HCT116 (cell line): ENCODE results near the gene PNP. TPM values are rescaled to one million over a fixed set of nuclear protein-coding genes. Genes with fewer than 3 reads are reported as not detected.

Experiments used
- ATAC-seq: fragments of 200-7000 bp; cut with Tn5 transposase; 2 replicates; pipeline ENCODE4 v1.9.1; 2020; ENCODE audit warnings: mild to moderate bottlenecking, moderate library complexity
- BruUV-seq: library from RNA; stranded (reverse); fragments of 400-500 nt; replicated peaks from 2 replicates; lab custom pipeline; 2021; lab: Mats Ljungman, UMichigan
- CTCF ChIA-PET: fragments of 300-600 bp; sonication (Branson Sonifier 250); formaldehyde crosslinking; loops from one replicate; lab custom pipeline; 2021; ENCODE audit warnings: antibody characterized with exemption; lab: Charles Lee
- POLR2A ChIA-PET: fragments of 300-600, 350-600 bp; sonication (Branson Sonifier 250); formaldehyde crosslinking; loops from one replicate; lab custom pipeline; 2021; ENCODE audit warnings: antibody characterized with exemption; lab: Charles Lee
- RAD21 ChIA-PET, 2 experiments: fragments of 300-600 bp; sonication (Branson Sonifier 250); formaldehyde crosslinking; loops; one replicate each; lab custom pipeline; 2023; ENCODE audit warnings: low total read pairs in 2 of 2; ENCODE audit not compliant: uncharacterized antibody in 2 of 2, unreplicated experiment in 2 of 2, low non-redundant PET in 1 of 2; lab: Charles Lee
- DNase-seq: peaks from one replicate; pipeline ENCODE4 v3.0.0-alpha.2; 2010; ENCODE audit warnings: low read depth, low spot score
- H2AFZ ChIP-seq: fragments of 200-600 bp; shearing (Covaris generic), sonication (generic); 2 replicates; pipeline ENCODE4 v1.6.1; 2017; ENCODE audit warnings: low read depth, mixed run types, mixed read lengths, antibody characterized with exemption, low read length; ENCODE audit not compliant: poor library complexity, severe bottlenecking
- H3K27ac ChIP-seq: 2 replicates; pipeline ENCODE4 v1.5.1; 2012; ENCODE audit warnings: low read depth, low read length
- H3K27me3 ChIP-seq: fragments of 200-600 bp; sonication (generic); 2 replicates; pipeline ENCODE4 v1.6.1; 2016; ENCODE audit warnings: mixed run types, low read length, mixed read lengths; ENCODE audit not compliant: insufficient read depth
- H3K36me3 ChIP-seq, 2 experiments: fragments of 200-500 bp in 1 of 2; fragments of 200-600 bp in 1 of 2; sonication (Bioruptor generic) in 1 of 2; sonication (generic) in 1 of 2; 2 replicates each; pipeline versions ENCODE4 v1.5.1 to v1.6.1; 2014 to 2016; ENCODE audit warnings: low read length in 2 of 2, inconsistent platforms in 1 of 2, mixed read lengths in 1 of 2, mixed run types in 1 of 2; ENCODE audit not compliant: insufficient read depth in 2 of 2, control insufficient read depth in 1 of 2
- H3K4me1 ChIP-seq, 2 experiments: fragments of 200-600 bp in 1 of 2; sonication (generic) in 1 of 2; 2 replicates each; pipeline versions ENCODE4 v1.5.1 to v1.6.1; 2012 to 2017; ENCODE audit warnings: low read length in 2 of 2, inconsistent platforms in 1 of 2, mild to moderate bottlenecking in 1 of 2, mixed read lengths in 1 of 2, mixed run types in 1 of 2, moderate library complexity in 1 of 2; ENCODE audit not compliant: insufficient read depth in 2 of 2, control insufficient read depth in 1 of 2
- H3K4me2 ChIP-seq: fragments of 200-600 bp; sonication (generic); 2 replicates; pipeline ENCODE4 v1.6.1; 2017; ENCODE audit warnings: mixed run types, low read length, mixed read lengths
- H3K4me3 ChIP-seq, 2 experiments: fragments of 200-600 bp in 1 of 2; sonication (generic) in 1 of 2; replicated peaks in 1 of 2; 2 replicates each; pipeline ENCODE4 v1.5.1; 2011 to 2016; ENCODE audit warnings: low read length in 2 of 2, control low read depth in 1 of 2, low read depth in 1 of 2, mild to moderate bottlenecking in 1 of 2, mixed read lengths in 1 of 2, mixed run types in 1 of 2
- H3K79me2 ChIP-seq: fragments of 200-600 bp; sonication (generic); 2 replicates; pipeline ENCODE4 v1.6.1; 2017; ENCODE audit warnings: mild to moderate bottlenecking, mixed run types, low read length, moderate library complexity, mixed read lengths; ENCODE audit not compliant: insufficient read depth
- H3K9ac ChIP-seq: fragments of 200-600 bp; sonication (generic); 2 replicates; pipeline ENCODE4 v1.6.1; 2016; ENCODE audit warnings: low read length, mixed read lengths
- H3K9me2 ChIP-seq: fragments of 200-600 bp; sonication (generic), shearing (Covaris generic); 2 replicates; pipeline ENCODE4 v1.6.1; 2017; ENCODE audit warnings: mixed run types, mild to moderate bottlenecking, moderate library complexity; ENCODE audit not compliant: insufficient read depth
- H3K9me3 ChIP-seq, 2 experiments: fragments of 200-500 bp in 1 of 2; fragments of 200-600 bp in 1 of 2; sonication (Bioruptor generic) in 1 of 2; sonication (generic) in 1 of 2; 2 replicates each; pipeline ENCODE4 v1.6.1; 2014 to 2017; ENCODE audit warnings: low read length in 2 of 2, mixed read lengths in 2 of 2, inconsistent platforms in 1 of 2, low read depth in 1 of 2, mild to moderate bottlenecking in 1 of 2, mixed run types in 1 of 2, moderate library complexity in 1 of 2; ENCODE audit not compliant: control insufficient read depth in 1 of 2, insufficient read depth in 1 of 2
- H4K20me1 ChIP-seq: fragments of 200-600 bp; sonication (generic), shearing (Covaris generic); 2 replicates; pipeline ENCODE4 v1.6.1; 2017; ENCODE audit warnings: mixed run types, mild to moderate bottlenecking, moderate library complexity; ENCODE audit not compliant: insufficient read depth
- CBX3 ChIP-seq: IDR thresholded peaks from 2 replicates; pipeline ENCODE4 v1.6.1; 2012; ENCODE audit warnings: low read depth
- CEBPB ChIP-seq: IDR thresholded peaks from 2 replicates; pipeline ENCODE4 v1.6.1; 2012; ENCODE audit warnings: low read depth
- CTCF ChIP-seq, 3 experiments: fragments of 200-600 bp in 1 of 3; sonication (generic) in 1 of 3; IDR thresholded peaks in 2 of 3; conservative IDR thresholded peaks in 1 of 3; 2 replicates each; pipeline ENCODE4 v1.5.1; 2012 to 2017; ENCODE audit warnings: low read depth in 2 of 3, low read length in 2 of 3, antibody characterized with exemption in 1 of 3, borderline replicate concordance in 1 of 3, control low read depth in 1 of 3, mild to moderate bottlenecking in 1 of 3, mixed read lengths in 1 of 3, mixed run types in 1 of 3, moderate library complexity in 1 of 3; ENCODE audit not compliant: insufficient read depth in 1 of 3
- ELF1 ChIP-seq: IDR thresholded peaks from 2 replicates; pipeline ENCODE4 v1.6.1; 2012; ENCODE audit warnings: low read depth, borderline replicate concordance
- EZH2 ChIP-seq: fragments of 200-600 bp; sonication (generic); IDR thresholded peaks from 2 replicates; pipeline ENCODE4 v1.6.1; 2017; ENCODE audit warnings: antibody characterized with exemption, mixed run types
- EZH2phosphoT487 ChIP-seq: fragments of 200-600 bp; IDR thresholded peaks from 2 replicates; pipeline ENCODE4 v1.6.1; 2018; ENCODE audit warnings: antibody characterized with exemption, borderline replicate concordance
- POLR2A ChIP-seq: IDR thresholded peaks from 2 replicates; pipeline ENCODE4 v1.7.0; 2011; ENCODE audit warnings: borderline replicate concordance; ENCODE audit not compliant: insufficient read depth, insufficient read length; ENCODE audit errors: extremely low read depth
- POLR2AphosphoS5 ChIP-seq: IDR thresholded peaks from 2 replicates; pipeline ENCODE4 v1.6.1; 2011; ENCODE audit warnings: mild to moderate bottlenecking, low read depth, low read length, moderate library complexity
- SIN3A ChIP-seq: IDR thresholded peaks from 2 replicates; pipeline ENCODE4 v1.6.1; 2012; ENCODE audit warnings: low read depth
- SRF ChIP-seq: IDR thresholded peaks from 2 replicates; pipeline ENCODE4 v1.6.1; 2012; ENCODE audit warnings: low read depth
- intact Hi-C: fragments of 100-400 bp; cut with micrococcal nuclease; formaldehyde crosslinking; loops from 2 replicates; pipeline ENCODE4 v1.10.0; 2022
- total RNA-seq: library from RNA; stranded (reverse); gene quantifications from one replicate; pipeline ENCODE4 v1.2.1, GENCODE V29; 2021; ENCODE audit not compliant: unreplicated experiment
- TF ChIP-seq, protein P1 (sequence below): IDR thresholded peaks from 2 replicates; pipeline ENCODE4 v1.6.1; 2012
- TF ChIP-seq, protein P2 (sequence below): IDR thresholded peaks from 2 replicates; pipeline ENCODE4 v1.6.1; 2012

PNP gene
- total RNA-seq, 1 experiment from 2014 or later, result 63.0 TPM

DNA sequence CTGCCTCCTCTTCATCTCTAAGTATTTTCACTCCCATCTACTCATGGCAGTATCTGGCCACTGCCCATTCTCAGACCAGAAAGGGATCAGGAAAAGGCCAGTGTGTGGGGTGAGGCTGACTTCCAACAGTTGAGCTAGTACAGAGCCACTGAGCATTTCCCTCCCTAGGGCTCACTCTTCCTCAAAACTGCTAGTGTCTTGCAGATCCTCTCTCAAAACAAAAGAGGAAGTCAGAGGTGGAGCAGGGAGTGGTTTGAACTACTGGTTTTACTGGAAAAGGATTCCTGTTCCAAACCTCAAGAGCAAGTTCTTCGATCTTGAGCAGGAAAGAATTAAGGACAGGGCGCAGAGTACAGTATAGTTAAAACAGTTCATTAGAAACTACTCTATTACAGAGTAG lies 24.4 kb downstream of the PNP start:
- no peak overlapping the region for H2AFZ ChIP-seq
- no peak overlapping the region for H3K27ac ChIP-seq
- H3K4me3 ChIP-seq, result no peak overlapping the region
- ChIA-PET RAD21 (no interaction called here), POLR2A (no interaction called here), CTCF (interaction anchor here (1.3 kb wide), 1 partner anchor 119 kb away, joined by 3 read pairs; no protein-coding TSS in a partner anchor)
- peaks cover 18 to 53% of the 10 kb centered on the region in 2 experiments for H3K4me1 ChIP-seq
- no peaks in the 10 kb centered on the region for H3K9me3 ChIP-seq
- no peak overlapping the region for H3K9ac ChIP-seq
- DNase-seq (no peak), ATAC-seq (no peak)
- no TSS peak for BruUV-seq
- H3K4me2 ChIP-seq, result no peak overlapping the region
- no peaks in the 10 kb centered on the region for H3K27me3 ChIP-seq
- H3K79me2 ChIP-seq, result no peaks in the 10 kb centered on the region
- no peaks in the 10 kb centered on the region for H3K9me2 ChIP-seq
- intact Hi-C loops, result no loop called here
- no peaks in the 10 kb centered on the region for H4K20me1 ChIP-seq
- no peaks in the 10 kb centered on the region for H3K36me3 ChIP-seq
- TF ChIP-seq POLR2AphosphoS5 (no peak), POLR2A (no peak), ELF1 (no peak), SIN3A (no peak), CEBPB (no peak), CTCF (IDR thresholded peaks at IDR 0.05 in 2 of 3, conservative IDR thresholded peaks at IDR 0.05 in 1 of 3; ENCODE audit: borderline replicate concordance in 1 of 3, insufficient read depth in 1 of 3, low read depth in 2 of 3, low read length in 2 of 3) (no peak), CBX3 (no peak), EZH2phosphoT487 (no peak), EZH2 (no peak), SRF (no peak)
- TF ChIP-seq, protein P1, sequence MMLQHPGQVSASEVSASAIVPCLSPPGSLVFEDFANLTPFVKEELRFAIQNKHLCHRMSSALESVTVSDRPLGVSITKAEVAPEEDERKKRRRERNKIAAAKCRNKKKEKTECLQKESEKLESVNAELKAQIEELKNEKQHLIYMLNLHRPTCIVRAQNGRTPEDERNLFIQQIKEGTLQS, result no peak
- TF ChIP-seq, protein P2, sequence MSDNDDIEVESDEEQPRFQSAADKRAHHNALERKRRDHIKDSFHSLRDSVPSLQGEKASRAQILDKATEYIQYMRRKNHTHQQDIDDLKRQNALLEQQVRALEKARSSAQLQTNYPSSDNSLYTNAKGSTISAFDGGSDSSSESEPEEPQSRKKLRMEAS, result no peak
